ENCODE results near the gene MNT.

Gene MNT

GRCh38 chr17:2362881-2363280 is 38.0 kb downstream of the MNT start:
- DNase-seq (ENCODE audit: low spot score), result no peak

- no peak for DNase-seq (ENCODE audit: low spot score)
Observed at GRCh38 chr17:2362416-2362815, 38.4 kb downstream of the MNT start.

DNA sequence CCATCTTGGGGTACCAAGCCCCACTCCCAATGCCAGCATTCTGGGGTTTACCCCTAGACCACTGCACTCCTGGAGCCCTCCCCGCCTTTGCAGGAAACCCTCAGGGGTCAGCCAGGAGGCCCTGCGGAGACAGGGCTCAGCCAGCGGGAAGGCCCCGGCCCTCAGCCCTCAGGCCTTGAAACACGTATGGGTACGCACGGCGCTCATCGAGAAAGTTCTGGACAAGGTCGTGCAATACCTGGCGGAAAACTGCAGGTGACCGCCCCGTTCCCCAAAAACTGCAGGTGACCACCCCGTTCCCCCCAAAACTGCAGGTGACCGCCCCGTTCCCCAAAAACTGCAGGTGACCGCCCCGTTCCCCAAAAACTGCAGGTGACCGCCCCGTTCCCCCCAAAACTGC is 38.8 kb downstream of the MNT start:
- no peak for DNase-seq (ENCODE audit: low spot score)

GRCh38 chr17:2361010-2361760 is 39.7 kb downstream of the MNT start:
- DNase-seq (ENCODE audit: low spot score), result peak; percentile 59

DNA sequence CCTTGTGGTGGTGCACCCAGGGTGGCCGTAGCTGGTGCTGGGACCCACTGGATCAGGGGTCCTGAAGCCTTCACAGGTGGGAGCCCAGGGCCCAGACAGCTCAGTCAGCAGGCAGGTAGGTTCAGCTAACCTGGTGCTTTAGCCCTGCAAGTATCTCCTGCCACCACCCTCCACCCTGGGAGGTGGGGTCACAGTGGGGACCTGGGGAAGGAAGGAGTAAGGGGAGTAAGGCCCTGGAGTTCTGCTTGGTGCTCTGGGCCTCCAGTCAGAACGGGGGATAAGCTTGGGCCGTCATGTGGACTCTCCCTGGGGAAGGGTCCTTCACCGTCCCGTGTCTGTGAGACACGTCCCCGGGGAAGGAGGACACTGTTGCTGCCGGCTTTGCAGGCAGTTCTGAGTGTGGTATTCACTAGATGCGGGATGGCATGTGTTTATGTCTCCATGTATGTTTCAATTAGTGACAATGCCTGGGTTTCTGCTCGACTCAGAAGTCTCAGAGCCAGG is 42.9 kb downstream of the MNT start:
- DNase-seq (ENCODE audit: low spot score), result no peak

DNA sequence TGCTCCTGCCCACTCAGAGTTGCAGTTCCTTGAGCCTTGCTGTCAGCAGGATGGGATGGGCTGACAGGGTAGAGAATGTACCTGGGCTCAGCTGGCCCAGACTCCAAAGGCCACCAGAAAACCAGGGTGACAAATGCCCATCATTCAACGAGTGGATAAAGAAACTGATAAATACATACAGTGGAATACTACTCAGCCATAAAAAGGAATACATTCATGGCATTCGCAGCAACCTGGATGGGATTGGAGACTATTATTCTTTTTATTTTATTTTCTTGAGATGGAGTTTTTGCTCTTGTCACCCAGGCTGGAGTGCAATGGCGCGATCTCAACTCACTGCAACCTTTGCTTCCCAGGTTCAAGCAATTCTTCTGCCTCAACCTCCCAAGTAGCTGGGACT is 43.6 kb downstream of the MNT start:
- no peak for DNase-seq (ENCODE audit: low spot score)

DNA sequence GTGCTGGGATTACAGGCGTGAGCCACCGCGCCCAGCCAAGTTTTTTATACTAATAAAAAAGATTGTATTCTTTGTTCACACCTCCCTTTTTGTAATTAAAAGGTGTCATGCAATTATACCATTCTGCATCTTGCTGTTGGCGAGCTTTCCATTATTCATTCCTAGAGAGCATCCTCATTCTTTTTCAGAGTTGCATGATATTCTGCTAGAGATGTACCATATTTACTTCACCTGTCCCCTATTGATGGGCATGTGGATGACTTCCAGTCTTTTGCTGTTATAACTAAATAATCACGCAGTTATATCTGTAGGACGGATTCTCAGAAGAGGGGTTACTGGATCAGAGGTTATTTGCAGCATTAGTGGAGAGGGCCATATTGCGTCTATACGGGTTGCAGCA is 46.5 kb downstream of the MNT start:
- no peak for DNase-seq (ENCODE audit: low spot score)

GRCh38 chr17:2351269-2351668 is 49.6 kb downstream of the MNT start:
- no peak for DNase-seq (ENCODE audit: low spot score)

DNA sequence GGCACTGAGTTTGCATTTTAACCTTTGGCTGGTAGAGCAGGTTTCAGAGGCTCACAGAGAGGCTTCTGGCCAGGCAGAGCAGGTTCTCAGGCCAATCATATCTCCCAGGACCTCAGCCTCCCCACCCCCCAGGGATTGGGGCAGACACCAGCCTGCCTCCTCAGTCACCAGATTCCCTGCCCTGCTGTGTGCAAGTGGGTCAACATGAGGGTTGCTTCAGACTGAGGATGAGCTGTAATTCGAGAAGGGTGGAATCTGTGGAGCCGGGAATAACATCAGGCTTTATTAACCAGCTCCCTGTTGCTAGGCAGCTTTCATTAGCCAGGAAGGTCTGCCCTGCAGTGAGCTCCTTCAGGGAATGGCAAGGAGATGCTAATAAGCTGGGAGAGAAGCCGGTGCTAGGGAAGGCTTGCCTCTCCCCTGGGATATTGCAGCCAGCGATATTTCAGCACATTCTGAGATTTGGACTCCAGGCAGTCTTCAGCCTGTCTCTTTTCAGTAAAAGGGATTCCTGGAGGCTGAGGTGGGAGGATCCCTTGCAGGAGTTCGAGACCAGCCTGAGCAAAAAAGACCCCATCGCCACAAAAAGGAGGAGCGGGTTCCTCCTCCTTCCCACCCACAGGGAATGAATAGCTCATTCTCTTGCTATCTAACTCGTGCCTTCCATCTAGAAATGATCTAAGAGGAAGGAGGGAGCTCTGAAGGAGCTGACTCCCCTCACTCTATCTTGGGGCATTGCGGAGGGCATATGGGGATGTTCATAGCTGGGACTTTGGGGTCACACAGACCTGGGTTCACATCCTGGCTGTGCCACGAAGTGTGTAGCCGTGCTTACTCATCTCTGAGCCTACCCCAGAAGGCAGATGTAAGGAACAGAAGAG is 52.8 kb downstream of the MNT start:
- DNase-seq (ENCODE audit: low spot score), result peak; percentile 80

DNA sequence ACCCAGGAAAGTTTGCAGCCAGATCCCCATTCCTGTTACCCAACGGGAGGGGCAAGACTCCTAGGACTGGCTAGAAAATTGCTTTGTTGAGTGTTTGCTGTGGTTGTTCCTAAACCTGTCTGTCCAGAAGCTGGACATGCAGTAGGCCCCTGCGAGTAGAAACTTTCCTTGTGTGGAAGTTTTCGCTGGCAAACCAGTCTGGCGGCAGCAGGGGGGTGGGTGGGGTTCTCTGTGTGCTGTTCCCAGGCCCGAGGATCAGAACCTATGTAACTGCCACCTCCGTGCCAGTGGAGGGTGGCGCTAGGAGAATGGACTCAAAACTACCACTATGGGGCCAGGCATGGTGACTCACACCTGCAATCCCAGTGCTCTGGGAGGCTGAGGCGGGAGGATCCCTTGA is 54.4 kb downstream of the MNT start:
- no peak for DNase-seq (ENCODE audit: low spot score)

DNA sequence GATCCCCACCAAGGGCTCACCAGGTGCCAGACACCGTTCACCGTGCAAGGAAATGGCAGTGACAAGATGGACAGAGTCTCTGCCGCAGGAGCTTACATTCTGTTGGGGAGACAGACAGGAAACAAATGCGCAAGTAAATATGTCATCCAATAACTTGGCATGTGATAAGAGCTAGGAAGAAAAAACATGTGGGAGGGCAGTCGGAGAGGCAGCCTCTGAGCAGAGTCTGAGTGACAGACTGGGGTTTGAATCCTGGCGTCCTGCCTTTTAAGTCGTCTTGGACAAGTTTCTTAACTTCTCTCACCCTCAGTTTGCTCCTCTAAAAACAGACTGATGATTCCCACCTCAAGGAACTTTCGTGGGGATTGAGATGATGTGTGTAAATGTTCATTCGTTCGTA is 56.3 kb downstream of the MNT start:
- DNase-seq (ENCODE audit: low spot score), result no peak

DNA sequence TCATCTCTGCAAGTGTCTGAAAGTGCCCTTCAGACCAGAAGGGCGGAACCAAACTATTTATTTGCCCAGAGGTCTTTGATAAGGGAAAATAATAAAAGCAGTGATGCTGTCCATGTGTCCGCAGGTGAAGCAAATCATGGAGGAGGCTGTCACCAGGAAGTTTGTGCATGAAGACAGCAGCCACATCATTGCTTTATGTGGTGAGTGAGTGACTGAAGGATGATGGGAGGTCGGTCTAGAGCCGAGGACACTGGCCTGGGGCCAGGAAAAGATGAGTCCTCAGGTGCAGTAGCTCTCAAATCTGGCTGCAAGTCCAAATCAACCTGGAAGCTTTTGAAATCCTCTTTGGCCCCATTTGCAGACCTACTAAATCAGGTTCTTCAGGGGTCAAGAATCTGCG is 57.4 kb downstream of the MNT start:
- peak; percentile 64 for DNase-seq (ENCODE audit: low spot score)

GRCh38 chr17:2338315-2338657 is 62.6 kb downstream of the MNT start:
- peak; percentile 15 for DNase-seq (ENCODE audit: low spot score)

- DNase-seq (ENCODE audit: low spot score), result peak; percentile 64
Observed at GRCh38 chr17:2337544-2338314, 63.1 kb downstream of the MNT start.

- DNase-seq (ENCODE audit: low spot score), result peak; percentile 49
Observed at GRCh38 chr17:2336852-2337543, 63.9 kb downstream of the MNT start, which contains the start of gene SGSM2. Gene SGSM2, plus strand, starts transcription at chr17:2337501. Its CDS starts 188 bp downstream, at chr17:2337689.

- peak; percentile 91 for DNase-seq (ENCODE audit: low spot score)
Observed at GRCh38 chr17:2336215-2336851, 64.5 kb downstream of the MNT start, which contains the start of gene TSR1. Gene TSR1, minus strand, starts transcription at chr17:2336457. Its CDS starts 30 bp downstream, at chr17:2336427.

DNA sequence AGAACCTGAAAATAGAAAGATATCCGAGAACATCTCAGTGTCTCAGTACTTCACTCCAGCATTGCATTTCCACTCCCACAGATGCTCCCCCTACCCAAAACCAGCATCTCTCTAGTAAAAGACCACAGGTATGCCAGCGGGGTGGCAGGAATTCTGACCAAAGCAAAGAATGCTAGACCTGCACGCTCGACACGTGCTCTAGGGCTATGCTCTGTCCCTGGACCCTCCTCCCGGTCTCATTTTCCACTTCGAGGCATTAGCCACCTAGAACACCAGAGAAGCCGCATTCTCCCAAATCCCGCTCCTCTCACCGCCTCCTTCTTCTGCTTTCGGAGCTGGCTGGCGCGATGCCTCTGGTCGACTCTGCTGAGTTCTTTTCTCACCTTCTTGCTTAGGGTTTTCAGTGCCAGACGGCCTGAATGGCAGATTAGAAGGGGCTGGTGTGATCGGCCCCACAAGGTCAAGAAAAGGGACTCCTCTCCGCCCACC is 65.1 kb downstream of the MNT start:
- DNase-seq (ENCODE audit: low spot score), result peak; percentile 43
